H1 (cell line): ENCODE results near the gene IL32. TPM values are rescaled to one million over a fixed set of nuclear protein-coding genes. Genes with fewer than 3 reads are reported as not detected.

Experiments used
- CTCF ChIA-PET: fragments of 300-600 bp; sonication (Branson Sonifier 250); formaldehyde crosslinking; loops from one replicate; lab custom pipeline; 2021; ENCODE audit not compliant: partially characterized antibody; lab: Charles Lee
- POLR2A ChIA-PET: fragments of 300-600 bp; sonication (Branson Sonifier 250); formaldehyde crosslinking; loops from one replicate; lab custom pipeline; 2021; ENCODE audit warnings: inconsistent platforms; ENCODE audit not compliant: partially characterized antibody; lab: Charles Lee
- DNase-seq, 2 experiments: peaks; one replicate each; pipeline versions ENCODE4 v3.0.0 to v3.0.0-alpha.2; 2010 to 2022; ENCODE audit warnings: low spot score in 2 of 2, low read depth in 1 of 2, mixed read lengths in 1 of 2
- FAIRE-seq: peaks from 2 replicates; lab custom pipeline; 2011; peaks lifted over from hg19 to GRCh38; lab: Jason Lieb, UNC
- H2AFZ ChIP-seq: 2 replicates; pipeline ENCODE4 v1.8.1; 2012; ENCODE audit warnings: low read length, inconsistent platforms
- H2AK5ac ChIP-seq: 2 replicates; pipeline ENCODE4 v1.6.1; 2013; ENCODE audit warnings: low read depth, low read length
- H2BK120ac ChIP-seq: replicated peaks from 2 replicates; pipeline ENCODE3; 2013; ENCODE audit warnings: low read depth, low read length, inconsistent platforms
- H2BK12ac ChIP-seq: 2 replicates; pipeline ENCODE4 v1.6.1; 2013; ENCODE audit warnings: low read depth, low read length
- H2BK15ac ChIP-seq: 2 replicates; pipeline ENCODE4 v1.6.1; 2013; ENCODE audit warnings: low read length
- H2BK20ac ChIP-seq: 2 replicates; pipeline ENCODE4 v1.6.1; 2013; ENCODE audit warnings: low read length
- H2BK5ac ChIP-seq: 2 replicates; pipeline ENCODE4 v1.6.1; 2013; ENCODE audit warnings: low read depth, low read length
- H3K14ac ChIP-seq: 2 replicates; pipeline ENCODE4 v1.6.1; 2013; ENCODE audit warnings: inconsistent platforms; ENCODE audit not compliant: insufficient read length
- H3K18ac ChIP-seq: 2 replicates; pipeline ENCODE4 v1.6.1; 2013; ENCODE audit warnings: low read length; ENCODE audit errors: extremely low read depth
- H3K23ac ChIP-seq: 2 replicates; pipeline ENCODE4 v1.6.1; 2013; ENCODE audit warnings: inconsistent platforms; ENCODE audit not compliant: insufficient read length
- H3K23me2 ChIP-seq: 2 replicates; pipeline ENCODE4 v1.6.1; 2013; ENCODE audit warnings: low read depth, low read length
- H3K27ac ChIP-seq: 2 replicates; pipeline ENCODE4 v1.6.1; 2011; ENCODE audit warnings: low read depth, low read length, inconsistent platforms
- H3K27me3 ChIP-seq, 4 experiments: replicated peaks in 1 of 4; 1 replicate in 1 of 4; 2 replicates in 3 of 4; pipeline versions ENCODE4 v1.6.1 to v1.8.1; 2011 to 2013; ENCODE audit warnings: low read length in 3 of 4, mild to moderate bottlenecking in 3 of 4, inconsistent platforms in 2 of 4, mixed read lengths in 2 of 4, moderate library complexity in 1 of 4; ENCODE audit not compliant: control insufficient read depth in 3 of 4, insufficient read depth in 3 of 4; ENCODE audit errors: extremely low read depth in 1 of 4
- H3K36me3 ChIP-seq, 4 experiments: 2 replicates each; pipeline versions ENCODE4 v1.6.1 to v1.8.1; 2011 to 2013; ENCODE audit warnings: mild to moderate bottlenecking in 4 of 4, low read length in 3 of 4, moderate library complexity in 2 of 4, control low read depth in 1 of 4, inconsistent platforms in 1 of 4; ENCODE audit not compliant: insufficient read depth in 4 of 4, control insufficient read depth in 2 of 4
- H3K4ac ChIP-seq: replicated peaks from 2 replicates; pipeline ENCODE3; 2013; ENCODE audit warnings: low read length, low read depth, mixed read lengths, inconsistent platforms; ENCODE audit not compliant: insufficient read length
- H3K4me1 ChIP-seq, 4 experiments: replicated peaks in 1 of 4; 1 replicate in 1 of 4; 2 replicates in 3 of 4; pipeline versions ENCODE4 v1.6.1 to v1.8.1; 2011 to 2013; ENCODE audit warnings: low read length in 3 of 4, inconsistent platforms in 2 of 4, mixed read lengths in 1 of 4; ENCODE audit not compliant: insufficient read depth in 4 of 4, control insufficient read depth in 3 of 4
- H3K4me2 ChIP-seq, 2 experiments: 2 replicates each; pipeline versions ENCODE4 v1.6.1 to v1.8.1; 2011 to 2013; ENCODE audit warnings: low read depth in 2 of 2, low read length in 2 of 2, control low read depth in 1 of 2, inconsistent platforms in 1 of 2, mild to moderate bottlenecking in 1 of 2; ENCODE audit not compliant: insufficient read depth in 1 of 2
- H3K4me3 ChIP-seq, 4 experiments: fragments of 200-600, 300-600 bp in 1 of 4; sonication (generic), shearing (Covaris generic), sonication (Bioruptor Twin) in 1 of 4; 2 replicates each; pipeline versions ENCODE4 v1.5.1 to v1.8.1; 2011 to 2016; ENCODE audit warnings: low read length in 4 of 4, low read depth in 3 of 4, control low read depth in 2 of 4, inconsistent platforms in 2 of 4, mild to moderate bottlenecking in 2 of 4, mixed read lengths in 1 of 4, moderate library complexity in 1 of 4; ENCODE audit not compliant: insufficient read depth in 2 of 4; ENCODE audit errors: extremely low read depth in 1 of 4
- H3K56ac ChIP-seq: replicated peaks from 2 replicates; pipeline ENCODE3; 2013; ENCODE audit warnings: low read depth, mild to moderate bottlenecking, mixed read lengths, low read length, inconsistent platforms; ENCODE audit not compliant: insufficient read length
- H3K79me1 ChIP-seq: 2 replicates; pipeline ENCODE4 v1.6.1; 2013; ENCODE audit warnings: low read depth, low read length, control low read depth
- H3K79me2 ChIP-seq, 2 experiments: 2 replicates each; pipeline versions ENCODE4 v1.6.1 to v1.8.1; 2012 to 2013; ENCODE audit warnings: low read length in 2 of 2, mild to moderate bottlenecking in 2 of 2, inconsistent platforms in 1 of 2; ENCODE audit not compliant: insufficient read depth in 2 of 2, control insufficient read depth in 1 of 2
- H3K9ac ChIP-seq, 4 experiments: replicated peaks in 1 of 4; 1 replicate in 1 of 4; 2 replicates in 3 of 4; pipeline versions ENCODE4 v1.6.1 to v1.8.1; 2011 to 2013; ENCODE audit warnings: low read depth in 3 of 4, low read length in 3 of 4, control low read depth in 2 of 4, mild to moderate bottlenecking in 2 of 4, moderate library complexity in 2 of 4, inconsistent platforms in 1 of 4; ENCODE audit errors: extremely low read depth in 1 of 4
- H3K9me3 ChIP-seq, 2 experiments: 2 replicates each; pipeline versions ENCODE4 v1.6.1 to v1.8.1; 2012 to 2013; ENCODE audit warnings: mild to moderate bottlenecking in 2 of 2, moderate library complexity in 2 of 2, control low read depth in 1 of 2, inconsistent platforms in 1 of 2, low read depth in 1 of 2, low read length in 1 of 2, mixed read lengths in 1 of 2; ENCODE audit not compliant: insufficient read depth in 2 of 2
- H4K20me1 ChIP-seq, 2 experiments: replicated peaks in 1 of 2; 2 replicates each; pipeline versions ENCODE3 to v1.8.1; 2011 to 2013; ENCODE audit warnings: inconsistent platforms in 2 of 2, low read length in 2 of 2, mild to moderate bottlenecking in 1 of 2; ENCODE audit not compliant: insufficient read depth in 2 of 2, control insufficient read depth in 1 of 2
- H4K5ac ChIP-seq: 2 replicates; pipeline ENCODE4 v1.6.1; 2013; ENCODE audit warnings: low read length, low read depth, mixed read lengths, inconsistent platforms; ENCODE audit not compliant: insufficient read length
- H4K8ac ChIP-seq: 2 replicates; pipeline ENCODE4 v1.8.0; 2013; ENCODE audit warnings: mild to moderate bottlenecking, moderate library complexity, low read length, inconsistent platforms; ENCODE audit not compliant: insufficient read depth; ENCODE audit errors: extremely low read depth
- H4K91ac ChIP-seq: replicated peaks from 2 replicates; pipeline ENCODE3; 2013; ENCODE audit warnings: low read length, mixed read lengths, inconsistent platforms; ENCODE audit not compliant: insufficient read length
- CHD1 ChIP-seq: IDR thresholded peaks from 2 replicates; pipeline ENCODE4 v1.6.1; 2012; ENCODE audit warnings: low read depth, low read length, improper control_type of control experiment
- EZH2 ChIP-seq: fragments of 200-600 bp; sonication (generic); IDR thresholded peaks from 2 replicates; pipeline ENCODE4 v1.7.1; 2012; ENCODE audit warnings: low read depth, mild to moderate bottlenecking, moderate library complexity, low read length, inconsistent platforms; ENCODE audit not compliant: severe bottlenecking
- NANOG ChIP-seq: IDR thresholded peaks from 2 replicates; pipeline ENCODE4 v1.6.1; 2011; ENCODE audit warnings: low read length, low read depth, mild to moderate bottlenecking, inconsistent platforms; ENCODE audit not compliant: insufficient read depth, poor library complexity, severe bottlenecking
- POLR2A ChIP-seq, 2 experiments: IDR thresholded peaks; 1 replicate in 1 of 2; 2 replicates in 1 of 2; pipeline ENCODE4 v1.6.1; 2011; ENCODE audit warnings: low read depth in 2 of 2, low read length in 2 of 2, mild to moderate bottlenecking in 2 of 2; ENCODE audit errors: control extremely low read depth in 1 of 2
- RAD21 ChIP-seq, 2 experiments: IDR thresholded peaks in 1 of 2; conservative IDR thresholded peaks in 1 of 2; 2 replicates each; pipeline ENCODE4 v1.6.1; 2011; ENCODE audit warnings: low read depth in 2 of 2, low read length in 2 of 2, improper control_type of control experiment in 1 of 2, inconsistent platforms in 1 of 2, mild to moderate bottlenecking in 1 of 2, moderate library complexity in 1 of 2
- TEAD4 ChIP-seq: IDR thresholded peaks from 2 replicates; pipeline ENCODE4 v1.6.1; 2012; ENCODE audit warnings: low read depth, low read length, inconsistent platforms, mixed read lengths
- WGBS, 2 experiments: shearing (Covaris generic) in 1 of 2; methylation state at CpG; one replicate each; pipeline versions ENCODE4 v1.1.6 to v1.1.7; 2013 to 2015; ENCODE audit warnings: low lambda C conversion rate in 2 of 2, mixed read lengths in 2 of 2, inconsistent platforms in 1 of 2, low coverage in 1 of 2, missing lambda C conversion rate in 1 of 2; ENCODE audit not compliant: insufficient replicate concordance in 2 of 2, insufficient coverage in 1 of 2, insufficient read length in 1 of 2; ENCODE audit errors: extremely low coverage in 1 of 2, missing lambda C conversion rate in 1 of 2; 5-methylcytosine and 5-hydroxymethylcytosine counted together
- polyA plus RNA-seq, 7 experiments: library from polyadenylated mRNA; depleted of rRNA in 3 of 7; stranded (reverse) in 5 of 7; unstranded in 2 of 7; fragments of >200 nt in 5 of 7; fragments of 200-250 nt in 2 of 7; gene quantifications; 1 replicate in 5 of 7; 2 replicates in 1 of 7; 4 replicates in 1 of 7; pipeline versions ENCODE4 v1.2.1 to v1.2.3, GENCODE V29; 2011 to 2013; ENCODE audit warnings: missing spikeins in 2 of 7, mixed read lengths in 2 of 7
- total RNA-seq: library from RNA; stranded (reverse); fragmentation: NEBNext Ultra II Directional; extraction: Animal tissue kit (Norgen Biotek cat#: 25700); gene quantifications from 2 replicates; pipeline ENCODE4 v1.2.1, GENCODE V29; 2021

IL32 gene
- total and polyA plus RNA-seq, 2 of the 8 experiments (the other 6 are each of a cell fraction or from before 2014, with no cell fraction given), result 2.7 to 5.0 TPM

GRCh38 chr16:3076577-3076976 is 11.1 kb downstream of the IL32 start:
- Histone ChIP-seq H3K27me3 (no peaks in the 10 kb centered on the region; a peak in 1 of 7 replicates), H3K18ac (no peak overlapping the region), H2AK5ac (no peak overlapping the region), H3K79me1 (no peaks in the 10 kb centered on the region), H3K9me3 (no peaks in the 10 kb centered on the region), H3K14ac (no peak overlapping the region), H3K23me2 (no peaks in the 10 kb centered on the region), H3K36me3 (no peaks in the 10 kb centered on the region), H2BK20ac (no peak overlapping the region), H2BK5ac (no peak overlapping the region), H2AFZ (no peak overlapping the region), H4K91ac (no peak overlapping the region), H2BK120ac (no peak overlapping the region), H3K27ac (no peak overlapping the region), H2BK12ac (no peak overlapping the region), H3K4me2 (no peak overlapping the region), H3K4me3 (no peak overlapping the region), H3K4ac (no peak overlapping the region), H4K5ac (no peak overlapping the region), H2BK15ac (no peak overlapping the region), H4K20me1 (peaks cover 0 to 4% of the 10 kb centered on the region in 2 experiments), H3K56ac (no peak overlapping the region), H4K8ac (no peak overlapping the region), H3K4me1 (no peaks in the 10 kb centered on the region; a peak in 2 of 7 replicates), H3K23ac (no peak overlapping the region), H3K9ac (no peak overlapping the region), H3K79me2 (no peaks in the 10 kb centered on the region)
- POLR2A ChIA-PET, result interaction anchor here (0.9 to 6.6 kb wide), 8 partner anchors 11 to 70 kb away, joined by 3 to 86 read pairs (median 8); partner anchors contain the start of genes IL32 and ZSCAN10
- TF ChIP-seq CHD1 (no peak), EZH2 (no peak), NANOG (no peak), RAD21 (IDR thresholded peaks at IDR 0.05 in 1 of 2, conservative IDR thresholded peaks at IDR 0.05 in 1 of 2; ENCODE audit: low read depth in 2 of 2, low read length in 2 of 2) (no peak), TEAD4 (no peak), POLR2A (IDR thresholded peaks at IDR 0.05; ENCODE audit: control extremely low read depth in 1 of 2, low read depth in 2 of 2, low read length in 2 of 2) (no peak)
- DNase-seq (no peak), FAIRE-seq (no peak)
- WGBS, 2 experiments, result 59% methylated on average over 6 of the region's 6 CpGs; no CpG with 5 or more reads in 1 of the 2 experiments
- CTCF ChIA-PET, result interaction anchor here (0.9 to 4.4 kb wide), 15 partner anchors 10 to 98 kb away, joined by 3 to 22 read pairs (median 5); partner anchors contain the start of gene IL32
